ENCODE data around the gene SDHA.
A peak's percentile ranks its signal among the peaks of the same experiment; 100 is the strongest.
"Not testable (repeated sequence)": the region's sequence is repeated elsewhere in the genome, so short reads cannot be mapped to it uniquely, and the experiment has no call there.

Gene SDHA

DNA sequence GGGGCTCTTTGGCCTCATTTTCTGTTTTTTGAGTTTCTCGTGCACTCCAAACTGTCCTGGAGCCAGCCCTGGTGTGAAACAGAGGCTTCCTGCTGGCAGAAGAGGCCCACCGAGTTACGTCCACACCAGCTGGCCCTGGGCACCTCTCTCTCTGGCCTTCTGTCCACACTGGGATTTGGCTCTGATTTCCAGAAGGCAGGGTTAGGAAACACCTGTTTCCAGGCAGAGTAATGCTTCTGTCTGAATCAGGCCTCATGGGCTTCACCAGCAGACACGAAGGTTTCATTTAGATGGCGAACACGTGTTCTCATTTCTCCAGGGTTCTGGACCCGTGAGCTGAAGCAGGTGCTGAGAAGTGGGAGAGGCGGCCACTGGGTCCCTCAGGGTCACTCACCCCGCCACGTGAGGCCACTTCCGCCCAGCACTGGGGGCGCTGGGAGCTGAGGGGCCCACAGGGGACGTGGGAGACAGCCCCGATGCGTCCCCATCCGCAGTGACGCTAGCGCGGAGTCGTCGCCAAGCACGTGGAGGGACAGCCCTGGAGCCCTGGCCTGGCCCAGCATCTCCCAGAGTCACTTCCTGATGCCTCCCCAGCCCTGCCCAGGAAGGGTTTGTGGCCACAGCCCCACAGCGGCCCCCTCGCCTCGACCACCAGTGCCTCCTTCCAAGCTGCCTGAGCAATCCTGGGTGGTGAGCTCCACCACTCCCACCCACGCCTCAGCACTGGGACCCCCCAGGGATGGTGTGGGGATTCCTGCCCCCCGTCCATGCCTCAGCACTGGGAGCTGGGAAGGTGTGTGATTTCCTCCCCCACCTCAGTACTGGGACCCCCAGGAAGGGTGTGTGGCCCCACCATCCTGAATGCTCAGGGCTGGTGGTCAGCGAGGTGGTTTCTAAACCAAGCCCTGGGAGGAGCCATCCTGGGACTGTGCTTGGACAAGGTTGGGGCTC lies 31.8 kb upstream of the SDHA start:
- no peak for DNase-seq

DNA sequence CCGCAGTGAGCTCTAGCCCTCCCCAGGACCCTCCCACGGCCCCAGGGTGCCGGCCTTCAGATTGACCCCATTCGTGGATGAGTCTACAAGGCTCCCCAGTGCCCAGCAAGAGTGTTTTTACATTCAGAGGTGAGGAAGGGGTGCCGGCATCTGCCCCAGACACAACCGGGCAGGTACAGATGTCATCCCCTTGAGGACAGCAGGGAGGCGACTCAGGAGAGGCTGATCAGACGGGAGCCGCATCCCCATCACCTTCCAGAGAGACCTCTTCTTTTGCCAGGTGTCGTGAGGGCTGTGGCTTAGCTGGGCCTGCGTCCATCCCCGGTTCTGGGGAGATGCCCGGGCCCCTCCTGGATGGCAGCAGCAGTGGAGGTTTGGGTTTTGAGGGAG lies 31.1 kb upstream of the SDHA start:
- DNase-seq, result no peak

DNA sequence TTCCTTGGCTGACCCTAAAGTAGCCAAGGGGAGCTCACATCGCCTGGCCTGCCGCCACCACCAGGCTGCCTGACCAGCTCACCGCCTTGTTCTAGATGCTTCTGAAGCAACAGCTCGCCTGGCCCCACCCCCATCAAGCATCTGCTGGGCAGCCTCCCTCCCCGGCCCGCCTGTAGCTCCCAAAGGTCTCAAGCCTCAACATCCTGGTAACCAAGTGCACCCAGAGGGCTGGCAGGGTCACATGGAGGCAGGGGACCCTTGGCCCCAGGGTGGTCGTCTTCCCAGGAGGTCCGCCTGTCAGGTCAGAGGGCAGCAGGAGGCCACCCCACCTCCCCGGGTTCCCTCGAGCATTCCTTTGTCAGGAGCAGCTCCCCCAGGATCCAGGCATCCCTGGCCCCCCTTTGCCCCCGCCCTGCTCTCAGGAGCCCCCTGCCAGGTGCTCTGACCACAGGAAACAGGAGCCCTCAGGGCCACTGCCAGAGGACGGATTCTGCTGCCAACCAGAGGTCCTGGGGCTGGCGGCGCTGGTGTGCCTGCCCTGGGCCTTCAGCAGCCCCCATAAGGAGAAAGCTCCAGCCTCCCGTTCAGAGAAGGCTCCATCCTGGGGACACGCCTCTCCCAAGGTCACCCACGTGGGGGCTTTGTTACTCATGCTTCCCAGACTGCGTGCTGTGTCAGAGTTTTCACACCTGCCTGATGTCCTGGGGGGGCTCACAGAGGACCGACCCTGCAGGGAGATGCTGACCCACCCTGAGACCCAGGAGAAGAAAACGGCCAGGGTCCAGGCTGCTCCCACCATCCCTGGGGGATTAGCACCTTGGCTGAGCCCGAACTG lies 30.3 kb upstream of the SDHA start:
- DNase-seq, result no peak

DNA sequence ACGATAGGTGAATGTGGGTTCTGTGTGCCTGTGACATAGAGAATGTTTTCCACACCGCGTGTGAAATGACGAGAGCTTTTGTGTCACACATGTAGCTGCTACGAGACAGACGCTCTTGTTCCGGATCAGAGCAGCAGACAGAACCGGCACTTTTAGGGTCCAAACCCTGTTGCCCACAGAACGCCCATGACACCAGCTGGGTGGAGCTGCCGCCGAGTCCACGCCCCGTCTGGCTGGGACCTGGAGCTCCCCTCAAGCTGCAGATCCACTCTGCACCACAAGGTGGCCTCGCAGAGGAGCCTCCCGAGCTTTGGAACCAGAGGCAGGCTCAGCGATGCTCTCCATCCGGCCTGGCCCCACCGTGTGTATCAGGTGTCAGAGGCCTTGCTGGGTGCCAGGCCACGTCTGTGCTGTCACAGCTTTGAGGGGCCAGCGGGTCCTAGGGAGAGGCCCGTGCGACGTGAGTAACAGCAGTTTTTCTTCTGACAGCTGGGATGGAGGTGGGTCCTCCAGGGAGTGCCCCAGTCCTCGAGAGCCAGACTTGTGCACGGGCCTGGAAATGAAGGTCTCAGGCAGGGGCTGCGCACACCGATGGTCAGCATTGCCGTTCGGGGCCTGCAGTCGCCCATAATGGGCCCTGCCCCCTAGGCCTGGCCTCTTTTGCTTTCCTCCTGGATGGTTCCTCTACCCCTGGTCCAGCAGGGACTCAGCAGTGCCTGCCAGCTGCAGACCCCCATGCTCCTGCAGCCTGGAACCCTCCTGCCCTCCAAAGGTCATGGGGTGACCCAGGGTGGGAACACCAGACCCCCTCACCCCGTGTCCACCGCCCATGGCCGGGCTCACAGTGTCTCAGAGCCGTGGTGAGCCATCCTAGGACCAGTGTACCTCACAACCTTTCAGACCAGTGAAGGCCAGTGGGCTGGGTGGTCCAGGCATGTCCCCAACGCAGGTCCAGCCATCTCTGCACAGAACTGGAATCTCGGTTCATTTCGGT lies 29.3 kb upstream of the SDHA start:
- peak; percentile 88 for DNase-seq

DNA sequence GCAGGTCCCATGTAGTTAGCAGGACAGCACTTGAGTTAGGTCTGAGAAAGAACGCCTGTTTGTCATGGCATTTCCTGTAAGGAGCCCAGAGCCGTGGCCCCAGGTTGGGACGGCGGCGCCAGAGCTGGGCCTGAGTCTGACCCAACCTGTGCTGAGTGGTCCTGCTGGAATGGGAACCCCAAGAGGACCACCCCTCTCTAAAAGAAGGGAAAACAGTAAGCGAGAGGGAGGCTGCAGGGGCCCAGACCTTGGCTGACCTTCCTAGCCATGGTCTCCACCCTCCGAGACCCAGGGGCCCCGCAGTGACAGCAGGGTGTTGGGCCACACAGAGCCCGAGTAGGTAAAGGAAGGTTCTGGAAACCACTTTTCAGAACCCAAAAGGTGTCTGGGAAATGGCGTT lies 28.6 kb upstream of the SDHA start:
- no peak for DNase-seq

DNA sequence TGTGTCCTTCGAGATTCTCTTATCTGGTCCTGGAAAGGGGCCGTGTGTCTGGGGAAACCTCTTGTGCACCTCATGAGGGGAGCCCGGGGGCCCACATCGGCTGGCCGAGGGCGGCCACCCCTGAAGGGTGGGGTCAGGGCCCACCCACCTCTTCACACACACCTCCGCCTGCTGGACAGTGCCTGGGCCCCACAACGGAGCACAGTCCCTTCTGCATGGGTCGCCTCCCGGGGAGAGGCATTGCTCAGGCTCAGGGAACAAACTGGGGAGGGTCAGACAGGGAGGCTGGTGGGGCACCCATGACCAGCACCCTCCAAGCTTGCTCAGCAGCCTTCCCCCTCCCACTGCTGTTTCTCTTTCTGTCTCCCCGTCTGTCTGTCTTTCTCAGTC lies 28.1 kb upstream of the SDHA start:
- no peak for DNase-seq

DNA sequence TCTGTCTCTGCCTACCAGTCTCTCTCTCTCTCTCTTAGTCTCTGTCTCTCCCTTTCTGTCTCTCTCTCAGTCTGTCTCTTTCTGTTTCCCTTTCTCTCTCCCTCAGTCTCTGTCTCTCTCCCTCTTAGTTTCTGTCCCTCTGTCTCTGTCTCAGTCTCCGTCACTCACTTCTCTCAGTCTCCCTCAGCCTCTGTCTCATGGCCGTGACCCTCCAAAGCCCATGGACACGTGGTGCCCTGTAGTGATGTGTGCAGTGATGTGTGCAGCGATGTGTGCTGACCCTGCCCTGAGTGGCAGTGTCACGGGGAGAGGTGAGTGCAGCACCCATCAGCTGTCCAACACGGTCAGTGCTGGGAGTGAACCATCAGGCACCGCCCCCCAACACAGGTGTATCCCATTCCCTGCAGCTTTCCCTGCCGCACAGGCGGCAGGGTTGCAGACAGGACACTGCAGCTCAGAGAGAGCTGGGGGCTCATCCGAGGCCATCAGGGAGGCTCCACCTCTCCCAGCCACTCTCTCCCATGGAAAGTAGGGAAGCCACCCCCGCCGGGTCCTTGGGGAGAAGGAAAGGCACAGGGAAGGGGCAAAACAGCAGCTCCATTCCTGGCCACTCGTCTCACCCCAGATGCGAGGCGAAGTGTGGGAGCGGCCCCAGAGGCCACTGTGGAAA lies 27.6 kb upstream of the SDHA start:
- no peak for DNase-seq

DNA sequence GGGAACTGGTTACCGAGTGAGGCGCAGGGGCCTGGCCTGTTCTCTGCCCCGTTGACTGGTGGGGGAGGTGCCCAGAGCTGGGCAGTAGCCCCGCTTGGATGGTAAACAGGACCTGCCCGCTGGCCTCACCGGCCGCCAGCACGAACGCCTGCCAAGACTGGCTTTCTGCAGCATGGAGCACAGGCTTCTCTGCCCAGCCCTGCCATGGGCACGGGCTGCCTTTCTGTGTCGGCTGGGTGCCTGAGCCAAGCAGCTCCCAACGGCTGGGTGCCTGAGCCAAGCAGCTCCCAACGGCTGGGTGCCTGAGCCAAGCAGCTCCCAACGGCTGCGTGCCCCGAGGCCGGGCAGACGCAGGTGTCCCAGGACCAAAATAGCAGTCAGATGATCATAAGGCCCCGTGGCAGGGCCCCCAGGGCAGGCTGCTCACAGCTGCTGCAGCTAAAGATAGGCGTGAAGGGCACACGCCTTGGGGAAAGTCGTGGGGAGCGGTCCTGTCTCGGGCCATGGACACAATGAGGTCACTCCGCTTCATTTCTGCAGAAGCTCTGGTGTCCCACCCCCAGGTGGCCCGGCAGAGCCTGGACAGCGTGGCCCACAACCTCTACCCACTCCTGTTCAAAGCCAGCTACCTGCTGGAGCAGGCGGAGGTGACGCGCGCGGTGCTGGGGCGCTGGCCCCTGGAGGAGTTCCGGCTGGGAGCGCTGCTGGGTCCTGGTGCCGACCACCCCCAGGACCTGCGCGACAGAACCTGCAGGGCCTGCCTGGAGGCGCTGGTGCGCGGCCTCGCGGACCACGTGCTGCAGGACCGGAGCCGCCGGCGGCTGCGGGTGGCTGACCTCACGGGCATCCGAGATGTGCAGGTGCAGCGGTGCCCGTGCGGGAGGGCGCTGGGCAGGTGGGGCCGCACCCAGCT lies 26.8 kb upstream of the SDHA start, which contains the start of gene LRRC14B:
TSS of gene LRRC14B (plus strand) at position 460 of the 913 bp plus-strand sequence. CDS start at position 504, 44 bp downstream.
- no peak for DNase-seq

DNA sequence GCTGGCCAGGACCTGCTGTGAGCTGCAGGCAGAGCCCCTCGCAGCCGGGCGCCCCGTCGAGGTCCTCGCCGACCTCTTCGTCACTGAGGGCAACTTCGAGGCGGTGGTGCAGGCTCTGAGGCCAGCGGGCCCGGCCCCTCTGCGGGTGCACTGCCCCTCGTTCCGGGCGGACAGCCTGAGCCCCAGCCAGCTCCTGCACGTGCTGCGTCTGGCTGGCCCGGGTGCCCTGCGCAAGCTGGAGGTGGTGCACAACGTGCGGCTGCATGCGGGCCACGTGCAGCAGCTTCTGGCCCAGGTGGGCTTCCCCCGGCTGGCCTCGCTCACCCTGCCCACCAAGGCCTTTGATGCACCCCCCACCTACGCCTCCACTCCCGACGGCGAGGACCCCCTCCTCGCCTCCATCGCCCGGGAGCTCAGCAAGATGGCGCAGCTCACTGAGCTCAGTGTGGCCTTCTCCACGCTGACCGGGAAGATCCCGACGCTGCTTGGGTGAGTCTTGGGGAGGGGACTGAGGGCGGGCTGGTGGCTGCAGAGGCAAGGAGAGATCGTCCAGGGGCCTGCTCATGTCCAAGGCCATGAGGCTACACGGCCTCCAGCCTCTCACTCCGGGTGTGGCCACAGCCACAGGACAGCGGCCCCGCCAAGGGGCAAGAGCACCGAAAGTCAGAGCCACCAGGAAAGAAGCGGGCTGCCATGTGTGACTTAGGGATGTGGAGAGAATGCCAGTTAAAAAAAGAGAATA lies 26.0 kb upstream of the SDHA start:
- no peak for DNase-seq

DNA sequence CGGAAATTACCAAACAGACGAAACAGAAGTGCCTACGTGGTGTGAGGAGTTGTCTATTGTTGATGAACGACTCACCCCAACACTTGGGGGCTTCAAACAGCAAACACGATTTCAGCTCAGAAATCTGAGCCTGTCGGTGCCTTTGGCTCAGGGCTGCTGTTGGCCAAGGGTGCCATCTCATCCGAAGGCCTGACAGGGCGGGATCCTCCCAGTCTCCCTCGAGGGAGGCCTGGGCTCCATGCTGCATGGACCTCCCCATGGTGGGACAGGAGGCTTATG lies 25.5 kb upstream of the SDHA start:
- no peak for DNase-seq

DNA sequence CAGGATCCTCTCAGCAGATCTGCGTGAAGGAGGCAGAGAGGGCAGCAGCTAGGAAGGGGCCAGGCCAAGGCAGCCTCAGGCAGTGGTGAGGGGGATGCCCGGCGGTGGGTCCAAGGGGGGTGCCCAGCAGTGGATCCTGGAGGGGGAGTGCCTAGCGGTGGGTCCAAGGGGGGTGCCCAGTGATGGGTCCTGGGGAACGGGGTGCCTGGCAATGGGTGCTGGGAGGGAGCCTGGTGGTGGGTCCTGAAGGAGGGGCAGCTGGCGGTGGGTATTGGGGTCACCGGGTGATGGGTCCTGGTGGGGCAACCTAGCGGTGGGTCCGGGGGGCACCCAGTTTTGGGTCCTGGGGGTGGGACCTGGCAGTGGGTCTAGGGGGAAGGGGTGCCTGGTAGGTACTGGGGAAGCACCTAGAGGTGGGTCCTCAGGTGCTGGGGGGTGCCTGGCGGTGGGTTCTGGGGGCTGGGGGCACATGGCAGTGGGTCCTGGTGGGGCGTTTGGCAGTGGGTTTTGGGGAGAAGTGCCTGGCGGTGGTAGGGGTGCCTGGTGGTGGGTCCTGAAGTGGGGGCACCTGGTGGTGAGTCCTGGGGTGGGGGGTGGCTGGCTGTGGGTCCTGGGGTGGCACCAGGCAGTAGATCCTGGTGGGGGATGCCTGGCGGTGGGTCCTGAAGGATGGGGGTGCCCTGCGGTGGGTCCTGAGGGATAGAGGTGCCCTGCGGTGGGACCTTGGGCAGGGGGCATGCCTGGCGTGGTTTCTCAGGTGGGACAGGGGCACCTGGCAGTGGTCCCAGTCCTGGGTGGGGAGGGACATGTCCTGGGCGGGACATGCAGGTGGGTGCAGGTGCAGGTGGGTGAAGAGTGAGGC lies 24.9 kb upstream of the SDHA start:
- DNase-seq, result no peak

DNA sequence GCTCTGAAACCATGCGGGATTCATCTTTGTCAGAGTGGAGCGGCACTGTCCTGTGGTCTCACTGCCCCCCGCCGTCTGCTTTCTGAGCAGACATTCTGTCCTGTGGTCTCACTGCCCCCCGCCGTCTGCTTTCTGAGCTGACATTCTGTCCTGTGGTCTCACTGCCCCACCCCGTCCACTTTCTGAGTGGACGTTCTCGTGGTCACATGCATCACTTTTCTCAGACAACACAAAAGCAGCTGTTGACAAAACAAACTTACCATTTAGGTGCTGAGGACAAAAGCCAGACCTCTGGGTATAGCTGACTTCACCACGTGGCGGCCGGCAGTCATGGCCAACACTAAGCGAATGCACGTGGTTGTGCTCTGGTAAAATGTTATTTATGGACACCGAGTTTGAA lies 24.0 kb upstream of the SDHA start:
- no peak for DNase-seq

DNA sequence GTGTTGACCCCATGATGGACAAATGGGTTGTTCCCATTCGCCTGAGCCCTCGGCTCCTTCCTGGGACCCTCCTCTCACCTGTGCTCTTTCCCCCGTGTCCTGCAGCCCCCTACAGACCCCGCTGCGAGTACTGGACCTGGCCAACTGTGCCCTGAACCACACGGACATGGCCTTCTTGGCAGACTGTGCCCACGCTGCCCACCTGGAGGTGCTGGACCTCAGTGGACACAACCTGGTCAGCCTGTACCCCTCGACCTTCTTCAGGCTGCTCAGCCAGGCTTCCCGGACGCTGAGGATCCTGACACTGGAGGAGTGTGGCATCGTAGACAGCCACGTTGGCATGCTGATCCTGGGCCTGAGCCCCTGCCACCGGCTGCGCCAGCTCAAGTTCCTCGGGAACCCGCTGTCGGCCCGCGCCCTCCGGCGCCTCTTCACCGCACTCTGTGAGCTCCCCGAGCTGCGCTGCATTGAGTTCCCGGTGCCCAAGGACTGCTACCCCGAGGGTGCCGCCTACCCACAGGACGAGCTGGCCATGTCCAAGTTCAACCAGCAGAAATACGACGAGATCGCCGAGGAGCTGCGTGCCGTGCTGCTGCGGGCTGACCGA lies 23.4 kb upstream of the SDHA start:
- DNase-seq, result no peak

DNA sequence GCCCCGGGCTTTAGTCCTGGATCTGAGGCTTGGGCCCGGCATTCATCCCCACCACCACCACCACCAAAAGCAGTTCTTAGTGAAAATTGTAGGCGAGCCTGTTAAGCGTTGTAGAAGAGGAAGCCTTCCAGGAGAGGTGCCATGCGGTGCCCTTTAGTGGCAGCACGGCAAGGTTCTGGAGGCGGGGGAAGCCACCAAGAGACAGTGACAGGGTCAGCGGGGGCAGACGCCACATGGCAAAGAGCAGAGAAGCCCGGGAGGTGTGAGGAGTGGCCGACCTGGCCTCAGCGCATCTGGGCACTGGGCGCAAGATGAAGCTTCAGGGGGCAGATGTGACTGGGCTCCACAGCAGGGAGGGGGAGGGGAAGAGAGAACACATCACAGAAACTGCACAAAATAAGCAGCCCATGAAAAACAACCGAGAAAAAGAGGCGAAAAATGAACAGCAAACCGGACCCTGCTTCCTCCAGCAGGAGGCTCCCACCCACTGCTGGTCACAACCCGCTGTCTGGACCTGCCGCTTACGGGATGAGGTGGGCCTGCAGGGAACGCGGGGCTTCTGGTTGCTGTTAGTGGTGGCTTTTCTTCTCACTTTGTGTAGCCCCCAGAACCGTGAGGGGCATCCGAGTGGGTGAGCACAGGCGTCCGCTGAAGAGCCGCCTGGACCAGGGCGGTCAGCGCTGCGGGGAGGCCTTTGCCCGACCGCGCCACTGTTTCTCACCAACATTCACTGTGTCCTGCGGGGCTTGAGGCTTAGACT lies 22.5 kb upstream of the SDHA start:
- DNase-seq, result no peak

DNA sequence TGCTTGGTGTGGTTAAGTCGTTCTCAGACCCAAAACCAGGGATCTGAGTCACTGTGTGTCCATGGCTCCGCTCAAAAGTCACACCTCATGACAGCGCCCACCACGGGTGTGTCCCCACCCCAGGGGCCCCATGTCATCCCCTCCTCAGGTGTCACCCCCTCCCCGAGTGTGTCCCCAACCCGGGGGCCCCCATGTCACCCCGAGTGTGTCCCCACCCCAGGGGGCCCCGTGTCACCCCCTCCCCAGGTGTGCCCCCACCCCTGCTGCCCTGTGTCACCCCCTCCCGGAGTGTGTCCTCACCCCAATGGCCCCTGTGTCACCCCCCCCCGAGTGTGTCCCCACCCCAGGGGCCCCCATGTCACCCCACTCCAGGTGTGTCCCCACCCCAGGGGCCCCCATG lies 21.8 kb upstream of the SDHA start:
- DNase-seq, result no peak

DNA sequence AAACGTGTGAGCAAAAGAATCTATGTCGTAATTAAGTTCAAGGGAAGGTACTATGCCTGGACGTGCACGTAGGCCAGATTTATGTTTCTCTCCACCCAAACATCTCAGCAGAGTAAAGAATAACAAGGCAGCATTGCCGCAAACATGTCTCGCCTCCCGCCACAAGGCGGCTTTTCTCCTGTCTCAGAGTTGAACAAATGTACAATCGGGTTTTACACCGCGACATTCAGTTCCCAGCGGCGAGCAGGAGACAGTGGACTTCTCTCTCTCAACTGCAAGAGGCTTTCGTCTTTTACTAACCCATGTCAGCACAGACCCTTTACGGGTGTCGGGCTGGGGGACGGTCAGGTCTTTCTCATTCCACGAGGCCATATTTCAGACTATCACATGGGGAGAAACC lies 21.1 kb upstream of the SDHA start:
- DNase-seq, result not testable (repeated sequence)

DNA sequence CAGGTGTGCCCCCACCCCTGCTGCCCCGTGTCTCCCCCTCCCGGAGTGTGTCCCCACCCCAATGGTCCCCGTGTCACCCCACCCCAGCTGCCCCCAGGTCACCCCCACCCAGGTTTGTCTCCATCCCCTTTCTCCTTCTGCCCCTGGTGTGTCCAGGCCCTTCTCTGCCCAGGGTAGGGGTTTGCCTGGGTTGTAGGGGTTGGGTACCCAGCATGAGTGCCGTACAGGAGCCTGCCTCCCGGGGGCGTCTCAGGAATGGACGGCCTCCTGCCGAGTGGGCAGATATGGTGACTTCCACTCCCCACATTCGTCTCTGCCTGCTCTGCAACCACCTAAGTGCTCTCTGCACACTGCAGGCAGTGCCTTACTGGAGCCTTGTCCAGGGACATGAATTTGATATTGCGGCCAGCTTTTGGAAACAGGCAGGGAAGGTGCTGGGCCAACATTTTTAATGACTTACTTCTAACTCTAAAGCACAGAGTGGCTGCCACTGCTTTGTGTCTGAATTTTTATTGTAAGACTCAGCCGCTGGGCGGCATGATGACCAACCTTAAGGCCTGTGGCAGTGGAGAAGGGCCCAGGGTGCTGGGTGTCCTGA lies 20.1 kb upstream of the SDHA start:
- no peak for DNase-seq

Measured in CD4-positive, alpha-beta T cell treated with Interleukin-10 for 1 hour (primary cell).